DND-41 (cell line): ENCODE results near the gene MDM2.

Experiments
- ATAC-seq: fragments of 200-7000 bp; cut with Tn5 transposase; 3 replicates; pipeline ENCODE4 v1.9.1; 2021; ENCODE audit warnings: low read depth; ENCODE audit not compliant: insufficient read depth
- DNase-seq: peaks from one replicate; pipeline ENCODE4 v3.0.0-alpha.2; 2020
- H2AFZ ChIP-seq: 2 replicates; pipeline ENCODE4 v1.6.0; 2012; ENCODE audit warnings: low read depth, low read length
- H3K27ac ChIP-seq: 2 replicates; pipeline ENCODE4 v1.5.1; 2012; ENCODE audit warnings: low read length, inconsistent platforms
- H3K27me3 ChIP-seq: fragments of 200-600 bp; sonication (generic); 2 replicates; pipeline ENCODE4 v1.6.0; 2012; ENCODE audit warnings: low read length, mild to moderate bottlenecking, inconsistent platforms; ENCODE audit not compliant: insufficient read depth, poor library complexity
- H3K36me3 ChIP-seq: 2 replicates; pipeline ENCODE4 v1.5.1; 2012; ENCODE audit warnings: low read length, inconsistent platforms; ENCODE audit not compliant: insufficient read depth
- H3K4me1 ChIP-seq: 2 replicates; pipeline ENCODE4 v1.5.1; 2012; ENCODE audit warnings: mild to moderate bottlenecking, low read length; ENCODE audit not compliant: insufficient read depth
- H3K4me2 ChIP-seq: 2 replicates; pipeline ENCODE4 v1.6.0; 2012; ENCODE audit warnings: mild to moderate bottlenecking, moderate library complexity, low read length, inconsistent platforms; ENCODE audit not compliant: insufficient read depth
- H3K4me3 ChIP-seq, 2 experiments: fragments of 200-600 bp in 1 of 2; shearing (Covaris generic) in 1 of 2; 2 replicates each; pipeline ENCODE4 v1.5.1; 2012 to 2016; ENCODE audit warnings: inconsistent platforms in 2 of 2, low read length in 2 of 2, mild to moderate bottlenecking in 2 of 2, low read depth in 1 of 2, moderate library complexity in 1 of 2
- H3K79me2 ChIP-seq: 2 replicates; pipeline ENCODE4 v1.6.0; 2012; ENCODE audit warnings: low read length, inconsistent platforms; ENCODE audit not compliant: insufficient read depth
- H3K9ac ChIP-seq: 2 replicates; pipeline ENCODE4 v1.6.0; 2012; ENCODE audit warnings: low read depth, mild to moderate bottlenecking, inconsistent platforms, low read length, moderate library complexity
- H3K9me3 ChIP-seq: 2 replicates; pipeline ENCODE4 v1.5.1; 2012; ENCODE audit warnings: low read length, moderate library complexity, mild to moderate bottlenecking, inconsistent platforms; ENCODE audit not compliant: insufficient read depth, severe bottlenecking
- H4K20me1 ChIP-seq: 2 replicates; pipeline ENCODE4 v1.6.0; 2012; ENCODE audit warnings: low read length; ENCODE audit not compliant: insufficient read depth
- CTCF ChIP-seq: IDR thresholded peaks from 2 replicates; pipeline ENCODE4 v1.5.1; 2012; ENCODE audit warnings: borderline replicate concordance, low read length, moderate library complexity, mild to moderate bottlenecking; ENCODE audit not compliant: poor library complexity, severe bottlenecking; ENCODE audit errors: extremely low read depth
- EZH2 ChIP-seq: IDR thresholded peaks from 3 replicates; pipeline ENCODE4 v1.6.1; 2012; ENCODE audit warnings: borderline replicate concordance, low read depth, mild to moderate bottlenecking, moderate library complexity, low read length, inconsistent platforms; ENCODE audit not compliant: severe bottlenecking

Gene MDM2

GRCh38 chr12:68880660-68881325 lies 72.8 kb downstream of the MDM2 start:
- no peak for DNase-seq
- Histone ChIP-seq H3K4me2 (no peak overlapping the region), H4K20me1 (no peaks in the 10 kb centered on the region), H3K79me2 (no peaks in the 10 kb centered on the region), H3K36me3 (no peaks in the 10 kb centered on the region), H3K27ac (no peak overlapping the region), H3K4me1 (no peaks in the 10 kb centered on the region), H3K4me3 (no peak overlapping the region), H3K27me3 (no peaks in the 10 kb centered on the region), H3K9me3 (no peaks in the 10 kb centered on the region), H2AFZ (no peak overlapping the region), H3K9ac (no peak overlapping the region)
- TF ChIP-seq EZH2 (no peak), CTCF (no peak)
- ATAC-seq, result no peak

- Histone ChIP-seq H3K27me3 (no peaks in the 10 kb centered on the region), H3K4me3 (no peak overlapping the region), H3K79me2 (no peaks in the 10 kb centered on the region), H3K9me3 (no peaks in the 10 kb centered on the region), H2AFZ (no peak overlapping the region), H3K9ac (no peak overlapping the region), H3K4me1 (no peaks in the 10 kb centered on the region), H3K36me3 (no peaks in the 10 kb centered on the region), H3K27ac (no peak overlapping the region), H4K20me1 (no peaks in the 10 kb centered on the region), H3K4me2 (no peak overlapping the region)
- no peak for DNase-seq
- ATAC-seq, result no peak
- no peak for TF ChIP-seq EZH2
- no peak for TF ChIP-seq CTCF
These were observed 74.4 kb downstream of the MDM2 start for GRCh38 chr12:68882251-68882964.

- H3K9me3 ChIP-seq, result no peaks in the 10 kb centered on the region
- TF ChIP-seq CTCF, result no peak
- no peak for TF ChIP-seq EZH2
- H3K4me1 ChIP-seq, result no peaks in the 10 kb centered on the region
- H2AFZ ChIP-seq, result no peak overlapping the region
- H3K9ac ChIP-seq, result no peak overlapping the region
- DNase-seq (no peak), ATAC-seq (no peak)
- no peaks in the 10 kb centered on the region for H3K27me3 ChIP-seq
- no peaks in the 10 kb centered on the region for H4K20me1 ChIP-seq
- H3K4me2 ChIP-seq, result no peak overlapping the region
- H3K36me3 ChIP-seq, result no peaks in the 10 kb centered on the region
- H3K27ac ChIP-seq, result no peak overlapping the region
- H3K79me2 ChIP-seq, result no peaks in the 10 kb centered on the region
- H3K4me3 ChIP-seq, result no peak overlapping the region
These were observed 75.2 kb downstream of the MDM2 start for GRCh38 chr12:68883151-68883550.
